ENCODE results near the gene CNGA1.

GRCh38 chr4:47972721-47973120 is 43.8 kb downstream of the CNGA1 start:
- TF ChIP-seq CTCF (IDR thresholded peaks at IDR 0.05) (no peak), POLR2AphosphoS5 (IDR thresholded peaks at IDR 0.05) (no peak), POLR2A (IDR thresholded peaks at IDR 0.05) (no peak)

All from sigmoid colon (tissue), 4 donors.